Hematopoietic multipotent progenitor cell treated with erythropoietin and hydrocortisone succinate and interleukin-3 and kit ligand, for 6 days (in vitro differentiated cells): ENCODE measurements around the gene DNAL4.

Source experiments
- DNase-seq: peaks from one replicate; pipeline ENCODE4 v3.0.0-alpha.2; 2015

DNAL4 gene

GRCh38 chr22:38784035-38784434 is 9.9 kb downstream of the DNAL4 start:
- no peak for DNase-seq

GRCh38 chr22:38783095-38783615 is 10.8 kb downstream of the DNAL4 start:
- no peak for DNase-seq

- peak; percentile 57 for DNase-seq
These were observed 11.4 kb downstream of the DNAL4 start for GRCh38 chr22:38782402-38783094.

GRCh38 chr22:38781033-38781432 is 12.9 kb downstream of the DNAL4 start:
- DNase-seq, result no peak

GRCh38 chr22:38777087-38777671 is 16.8 kb downstream of the DNAL4 start:
- no peak for DNase-seq

GRCh38 chr22:38776086-38776485 is 17.9 kb downstream of the DNAL4 start:
- DNase-seq, result no peak

- no peak for DNase-seq
These were observed 18.3 kb downstream of the DNAL4 start for GRCh38 chr22:38775656-38776055.

- DNase-seq, result no peak
These were observed 19.3 kb downstream of the DNAL4 start for GRCh38 chr22:38774496-38775166.

- no peak for DNase-seq
These were observed 20.5 kb downstream of the DNAL4 start for GRCh38 chr22:38773363-38773946.

- no peak for DNase-seq
These were observed 21.4 kb downstream of the DNAL4 start for GRCh38 chr22:38772623-38772873.

- no peak for DNase-seq
These were observed 23.5 kb downstream of the DNAL4 start for GRCh38 chr22:38770257-38770949.

GRCh38 chr22:38768036-38768435 is 25.9 kb downstream of the DNAL4 start:
- DNase-seq, result no peak

- DNase-seq, result no peak
These were observed 26.6 kb downstream of the DNAL4 start for GRCh38 chr22:38767313-38767712.

- DNase-seq, result peak; percentile 55
These were observed 27.7 kb downstream of the DNAL4 start for GRCh38 chr22:38766076-38766777.

GRCh38 chr22:38762551-38762983 is 31.4 kb downstream of the DNAL4 start:
- no peak for DNase-seq

GRCh38 chr22:38761202-38762162 is 32.5 kb downstream of the DNAL4 start:
- DNase-seq, result no peak

- DNase-seq, result no peak
These were observed 33.3 kb downstream of the DNAL4 start for GRCh38 chr22:38760477-38761201.

- DNase-seq, result no peak
These were observed 34.9 kb downstream of the DNAL4 start for GRCh38 chr22:38759005-38759404.

- DNase-seq, result no peak
These were observed 35.5 kb downstream of the DNAL4 start for GRCh38 chr22:38758276-38758945.

GRCh38 chr22:38757464-38757757 is 36.5 kb downstream of the DNAL4 start:
- no peak for DNase-seq
